DMS 273 (cell line): ENCODE data around the gene IBA57.
"Not testable (repeated sequence)": the region's sequence is repeated elsewhere in the genome, so short reads cannot be mapped to it uniquely, and the experiment has no call there.

Experiments used
- DNase-seq: peaks from one replicate; lab custom pipeline; 2025; ENCODE audit not compliant: unreplicated experiment; lab: John Stamatoyannopoulos, UW

IBA57 gene

DNA sequence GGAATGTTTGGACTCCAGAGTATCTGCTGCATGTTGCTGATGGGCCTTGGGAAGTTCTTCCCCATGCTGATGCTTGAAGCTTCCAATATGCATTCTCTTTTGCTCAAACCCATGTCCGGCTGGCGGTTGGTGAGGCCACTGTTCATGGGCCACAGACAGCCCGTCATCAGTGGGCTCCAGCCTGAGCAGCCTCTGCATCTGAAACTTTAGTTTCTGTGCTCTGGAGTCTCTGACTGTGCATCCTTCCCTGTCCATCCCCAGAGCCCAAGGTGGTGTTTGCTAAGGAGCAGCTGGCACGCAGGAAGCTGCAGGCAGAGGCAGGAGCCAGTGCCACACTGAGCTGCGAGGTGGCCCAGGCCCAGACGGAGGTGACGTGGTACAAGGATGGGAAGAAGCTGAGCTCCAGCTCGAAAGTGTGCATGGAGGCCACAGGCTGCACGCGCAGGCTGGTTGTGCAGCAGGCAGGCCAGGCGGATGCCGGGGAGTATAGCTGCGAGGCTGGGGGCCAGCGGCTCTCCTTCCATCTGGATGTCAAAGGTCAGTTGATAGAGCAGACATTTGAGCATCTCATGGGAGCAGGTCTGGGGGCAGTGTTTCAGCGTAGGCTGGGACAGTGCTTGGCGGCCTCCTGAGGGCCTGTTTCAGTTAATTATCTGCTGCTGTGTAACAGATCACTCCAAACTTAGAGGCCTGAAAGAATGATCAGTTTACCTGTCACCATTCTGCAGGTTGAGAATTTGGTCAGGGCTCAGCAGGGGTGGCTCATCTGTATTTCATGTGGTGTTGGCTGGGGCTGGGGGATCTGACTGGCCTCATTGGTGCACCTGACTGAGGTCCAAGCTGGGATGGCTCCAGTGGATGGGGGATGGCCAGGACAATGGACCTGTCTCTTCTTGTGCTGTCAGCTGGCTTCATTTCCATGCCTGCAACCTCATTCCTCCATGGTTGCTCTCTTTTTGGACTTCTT is 58.9 kb downstream of the IBA57 start:
- DNase-seq: no peak

DNA sequence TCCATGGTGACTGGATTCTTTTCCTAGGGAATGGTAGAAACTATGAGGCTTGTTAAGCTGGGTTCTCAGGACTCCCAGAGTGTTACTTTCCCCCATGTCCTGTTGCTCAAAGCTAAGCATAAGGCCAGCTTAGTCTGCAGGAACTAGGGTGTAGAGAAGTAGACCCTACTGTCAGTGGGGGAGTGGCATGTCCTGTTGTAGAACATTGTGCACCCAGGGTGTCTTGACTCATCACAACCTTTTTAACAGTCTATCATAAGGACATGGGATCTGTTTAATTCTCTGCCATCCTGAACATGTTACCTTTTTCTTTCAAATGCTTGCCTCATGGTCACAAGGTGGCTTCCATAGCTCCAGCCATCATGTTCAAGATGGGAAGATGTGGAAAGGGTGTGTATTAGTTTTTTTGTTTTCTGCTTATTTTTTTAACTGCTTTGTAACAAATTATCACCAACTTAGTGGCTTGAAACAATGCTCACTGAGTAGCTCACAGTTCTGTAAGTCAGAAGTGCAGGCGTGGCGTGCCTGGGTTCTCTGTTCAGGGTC is 59.6 kb downstream of the IBA57 start:
- DNase-seq: no peak

DNA sequence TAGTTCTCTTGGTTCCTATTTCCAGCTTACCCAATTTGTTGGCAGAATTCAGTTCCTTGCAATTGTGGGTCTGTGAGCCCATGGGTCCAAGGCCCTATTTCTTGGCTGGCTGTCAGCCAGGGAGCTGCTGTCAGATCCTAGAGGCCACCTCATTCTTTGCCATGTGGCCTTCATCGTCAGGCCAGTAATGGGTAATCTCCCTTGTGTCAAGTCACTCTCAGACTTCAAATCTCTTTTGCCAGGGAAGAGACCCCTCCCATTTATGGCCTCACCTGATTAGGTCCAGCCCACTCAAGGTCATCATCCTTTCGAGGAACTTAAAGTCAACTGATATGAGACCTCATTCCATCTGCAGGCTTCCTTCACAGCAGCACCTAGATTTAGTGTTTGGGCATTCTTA is 60.1 kb downstream of the IBA57 start:
- no peak for DNase-seq

DNA sequence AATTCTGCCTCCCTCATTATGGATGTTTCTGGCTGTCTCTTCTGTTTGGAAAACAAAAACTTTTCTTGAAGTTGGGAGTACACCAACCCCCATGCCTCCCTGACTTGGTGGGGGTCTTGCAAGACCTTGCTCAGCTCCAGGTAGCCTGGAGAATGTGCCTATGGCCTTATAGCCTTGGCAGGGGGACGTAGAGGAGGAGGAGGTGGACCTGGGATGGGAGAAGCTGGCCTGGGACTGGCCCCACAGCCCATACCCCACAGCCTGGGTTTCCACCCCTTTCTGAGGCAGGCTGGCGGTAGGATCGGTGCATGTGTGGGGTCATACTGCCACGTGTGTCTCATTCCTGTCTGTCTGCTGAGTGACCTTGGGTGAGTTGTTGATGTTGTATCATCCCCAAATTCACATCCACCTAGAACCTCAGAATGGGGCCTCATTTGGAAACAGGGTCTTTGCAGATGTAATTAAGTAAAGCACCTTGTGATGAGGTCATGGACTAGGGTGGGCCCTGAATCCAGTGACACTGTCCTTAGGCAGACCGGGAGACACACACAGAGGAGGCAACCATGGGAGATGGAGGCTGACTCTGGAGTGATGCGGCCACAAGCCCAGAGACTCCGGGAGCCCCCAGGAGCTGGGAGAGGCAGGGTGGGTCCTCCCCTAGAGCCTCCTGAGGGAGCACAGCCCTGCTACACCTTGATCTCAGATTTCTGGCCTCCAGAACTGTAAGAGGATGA is 60.7 kb downstream of the IBA57 start:
- DNase-seq: no peak

DNA sequence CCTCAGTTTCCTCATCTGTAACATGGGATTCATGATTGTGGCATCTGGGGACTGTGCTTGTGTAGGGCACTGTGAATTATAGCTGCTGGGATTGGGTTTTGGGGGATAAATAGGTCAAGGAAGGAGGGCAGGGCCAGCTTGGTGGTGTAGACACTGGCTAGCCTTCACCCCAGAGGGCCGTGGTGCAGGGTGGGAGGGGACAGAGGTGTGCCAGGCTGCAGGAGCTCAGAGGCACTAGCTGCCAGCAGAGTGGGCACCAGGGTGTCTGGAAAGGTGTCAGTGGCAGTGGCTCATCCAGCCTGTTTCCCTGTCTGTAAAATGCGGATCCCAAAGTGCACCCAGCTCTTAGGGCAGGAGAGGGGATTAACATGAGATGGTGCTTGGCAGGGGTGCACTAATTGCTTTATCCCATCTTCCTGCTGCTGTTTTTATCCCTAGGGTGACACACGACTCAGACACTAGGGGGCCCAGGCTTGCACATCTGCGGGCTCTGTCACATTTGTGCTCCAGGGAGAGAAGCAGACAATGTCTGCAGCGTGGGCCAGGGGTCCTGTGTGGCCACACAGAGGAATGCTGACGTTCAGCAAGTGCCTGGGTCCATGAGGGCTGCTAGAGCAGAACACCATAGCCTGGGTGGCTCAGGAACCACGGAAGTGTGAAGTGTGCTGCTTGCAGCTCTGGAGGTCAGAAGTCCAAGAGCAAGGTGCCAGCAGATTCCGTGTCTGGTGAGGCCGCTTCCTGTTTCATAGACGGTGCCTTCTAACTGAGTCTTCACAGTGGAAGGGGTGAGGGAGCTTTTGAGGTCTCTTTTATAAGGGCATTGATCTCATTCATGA is 61.6 kb downstream of the IBA57 start:
- DNase-seq: no peak

DNA sequence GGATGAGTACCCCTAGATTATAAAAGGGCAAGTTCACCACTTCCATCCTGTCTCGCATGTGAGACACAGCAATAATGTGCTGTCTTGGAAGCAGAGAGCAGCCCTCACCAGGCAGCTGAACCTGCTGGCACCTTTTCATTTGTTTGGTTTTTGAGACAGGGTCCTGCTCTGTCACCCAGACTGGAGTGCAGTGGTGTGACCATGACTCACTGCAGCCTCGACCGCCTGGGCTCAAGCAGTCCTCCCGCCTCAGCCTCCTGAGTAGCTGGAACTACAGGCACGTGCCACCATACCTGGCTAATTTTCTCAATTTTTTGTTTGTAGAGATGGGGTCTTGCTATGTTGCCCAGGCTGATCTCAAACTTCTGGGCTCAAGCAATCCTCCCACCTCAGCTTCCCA is 62.5 kb downstream of the IBA57 start:
- DNase-seq: not testable (repeated sequence)

DNA sequence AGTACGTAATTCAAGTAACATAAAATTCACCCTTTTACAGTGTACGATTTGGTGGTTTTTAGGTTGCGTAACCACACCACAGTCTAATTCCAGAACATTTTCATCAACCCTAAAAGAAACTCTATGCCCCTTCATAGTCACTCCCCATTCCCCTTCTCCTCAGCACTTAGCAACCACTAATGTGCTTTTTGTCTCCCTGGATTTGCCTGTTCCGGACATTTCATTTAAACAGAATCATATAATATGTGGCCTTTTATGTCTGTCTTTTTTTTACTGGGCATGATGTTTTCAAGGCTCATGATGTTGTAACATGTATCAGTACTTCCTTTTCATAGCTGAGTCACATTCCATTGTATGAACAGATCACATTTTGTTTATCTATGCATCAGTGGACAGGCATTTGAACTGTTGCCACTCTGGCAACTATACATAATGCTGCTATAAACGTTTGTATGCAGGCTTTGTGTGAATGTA is 63.0 kb downstream of the IBA57 start:
- DNase-seq: no peak

DNA sequence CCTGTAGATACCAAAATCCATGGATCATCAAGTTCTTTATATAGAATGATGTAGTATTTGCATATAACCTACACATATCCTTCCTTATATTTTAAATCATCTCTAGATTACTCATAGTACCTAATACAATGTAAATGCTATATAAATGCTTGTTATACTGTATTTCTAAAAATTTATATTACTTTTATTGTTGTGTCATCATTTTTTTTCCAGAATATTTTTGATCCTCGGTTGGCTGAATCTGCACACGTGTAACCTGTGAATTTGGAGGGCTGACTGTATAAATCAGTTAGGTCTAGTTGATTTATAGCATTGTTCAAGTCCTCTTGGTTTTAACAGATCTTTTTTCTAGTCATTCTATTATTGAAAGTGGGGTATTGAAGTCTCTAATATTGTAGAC is 65.6 kb downstream of the IBA57 start:
- no peak for DNase-seq
